HG03432 (cell line): ENCODE results near the gene C2CD2.

ENCODE experiments used
- ATAC-seq: cut with Tn5 transposase; IDR thresholded peaks from one replicate; pipeline ENCODE4 v1.9.1; 2021; ENCODE audit warnings: mild to moderate bottlenecking, moderate library complexity; ENCODE audit not compliant: unreplicated experiment

Gene C2CD2

GRCh38 chr21:41869771-41870170, 84.0 kb downstream of the C2CD2 start:
- no peak for ATAC-seq

- peak; percentile 56 for ATAC-seq
Observed at GRCh38 chr21:41868062-41868710, 85.6 kb downstream of the C2CD2 start.

- ATAC-seq: no peak
Observed at GRCh38 chr21:41867313-41867712, 86.5 kb downstream of the C2CD2 start.

DNA sequence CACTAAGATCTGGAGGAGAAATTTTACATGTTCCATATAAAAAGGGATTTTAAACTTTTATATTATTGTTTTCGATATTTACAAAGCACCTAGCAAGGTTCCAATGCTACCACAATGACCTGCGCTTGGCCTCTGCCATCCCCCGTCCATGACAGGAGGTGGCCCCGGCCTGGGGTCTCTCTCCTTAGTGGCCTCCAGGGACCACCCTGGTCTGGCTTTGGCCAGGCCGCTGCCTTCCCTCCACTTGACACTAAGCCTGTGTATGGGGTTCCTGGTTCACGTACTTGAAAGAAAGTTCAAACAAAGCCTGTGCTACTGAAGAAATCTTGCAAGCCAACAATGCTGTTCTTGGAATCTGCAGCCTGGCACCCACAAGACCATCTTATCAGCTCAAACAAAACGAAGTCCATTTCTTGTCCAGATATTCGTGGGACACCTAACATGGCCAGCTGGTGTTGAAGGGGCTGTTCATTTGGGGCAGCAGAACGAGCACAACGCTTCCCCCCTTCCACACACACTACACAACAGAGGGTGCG, 87.5 kb downstream of the C2CD2 start:
- ATAC-seq: no peak

- peak; percentile 70 for ATAC-seq
Observed at GRCh38 chr21:41865002-41865777, 88.6 kb downstream of the C2CD2 start.

- ATAC-seq: no peak
Observed at GRCh38 chr21:41864311-41865001, 89.4 kb downstream of the C2CD2 start.

DNA sequence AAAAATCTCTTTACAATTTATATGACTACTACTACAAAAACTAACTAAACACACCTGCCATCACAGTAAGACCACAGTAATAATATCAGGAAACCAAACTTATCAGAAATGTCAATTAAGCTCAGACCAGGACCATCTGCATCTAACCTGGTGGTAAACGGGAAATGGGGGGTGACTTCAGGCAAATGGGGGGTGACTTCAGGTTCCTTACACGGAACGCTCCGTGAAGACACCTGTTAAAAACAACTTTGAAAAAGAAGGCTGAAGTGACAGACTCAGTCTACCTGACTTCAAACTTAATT, 90.4 kb downstream of the C2CD2 start:
- ATAC-seq: no peak

DNA sequence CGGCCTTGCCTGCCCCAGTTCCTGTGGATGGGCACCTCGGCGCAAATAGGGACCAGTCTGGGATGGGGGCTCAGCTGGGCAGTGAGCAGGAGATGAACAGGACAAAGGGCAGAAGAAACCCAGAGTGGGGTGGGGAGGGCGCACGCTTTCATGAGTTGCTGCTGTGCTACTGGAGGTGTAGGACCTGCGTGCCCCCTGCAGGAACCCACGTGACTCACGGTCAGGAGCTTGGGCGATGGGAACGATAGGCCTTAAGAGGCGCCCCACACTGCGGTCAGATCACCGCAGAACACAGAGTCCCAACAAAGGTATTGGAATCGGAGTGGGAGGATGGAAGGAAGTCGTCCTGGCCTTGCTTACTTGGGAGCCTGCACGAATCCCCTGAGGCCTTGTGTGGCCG, 91.8 kb downstream of the C2CD2 start:
- no peak for ATAC-seq

DNA sequence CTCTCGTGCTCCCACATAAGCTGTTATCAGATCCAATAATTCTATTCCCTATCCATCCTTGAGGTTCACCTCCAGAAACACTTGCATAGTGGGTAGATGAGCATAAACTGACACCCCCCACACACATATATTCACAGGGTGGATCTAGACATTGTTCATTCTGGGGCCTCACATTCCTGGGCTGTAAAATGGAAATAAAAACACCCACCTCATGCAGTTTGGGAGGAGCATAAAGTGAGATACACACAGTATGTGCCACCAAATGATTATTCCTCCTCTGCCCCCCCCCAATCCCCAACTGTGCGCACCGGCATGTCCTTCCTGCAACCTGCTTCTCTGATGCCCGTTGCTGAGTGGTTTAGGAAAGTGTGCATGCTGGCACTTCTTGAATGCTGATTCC, 92.6 kb downstream of the C2CD2 start:
- no peak for ATAC-seq

DNA sequence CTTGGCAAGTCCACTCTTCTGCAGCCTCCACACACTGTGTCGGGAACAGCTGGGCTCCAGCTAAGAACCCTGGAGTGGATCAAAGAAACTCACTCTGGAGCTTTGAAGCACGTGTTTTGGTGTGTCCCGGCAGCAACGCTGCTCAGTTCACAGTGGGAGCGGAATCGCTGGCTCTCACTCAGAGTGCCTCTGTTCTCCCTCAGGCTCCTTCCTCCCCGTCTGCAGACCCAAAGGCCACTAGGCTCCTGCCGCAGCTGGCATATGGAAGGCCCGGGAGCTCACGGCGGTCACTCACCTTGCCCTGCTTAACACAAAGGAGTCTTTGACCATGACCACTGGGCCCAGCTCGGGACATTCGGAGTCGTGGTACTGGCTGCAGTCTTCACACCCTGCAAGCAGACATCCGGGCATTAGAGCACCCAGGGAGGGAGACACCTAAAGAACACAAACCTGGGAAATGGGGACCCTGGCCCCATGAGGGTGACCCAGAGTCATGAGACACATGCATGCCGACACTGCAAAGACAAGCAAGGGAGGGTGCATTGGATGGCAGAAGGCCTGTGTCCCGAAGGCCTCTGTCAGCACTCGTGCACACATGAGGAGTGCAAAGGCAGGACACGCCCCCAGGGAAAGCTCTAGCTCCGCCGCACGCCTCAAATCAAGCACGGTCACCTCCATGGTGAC, 94.4 kb downstream of the C2CD2 start:
- no peak for ATAC-seq

DNA sequence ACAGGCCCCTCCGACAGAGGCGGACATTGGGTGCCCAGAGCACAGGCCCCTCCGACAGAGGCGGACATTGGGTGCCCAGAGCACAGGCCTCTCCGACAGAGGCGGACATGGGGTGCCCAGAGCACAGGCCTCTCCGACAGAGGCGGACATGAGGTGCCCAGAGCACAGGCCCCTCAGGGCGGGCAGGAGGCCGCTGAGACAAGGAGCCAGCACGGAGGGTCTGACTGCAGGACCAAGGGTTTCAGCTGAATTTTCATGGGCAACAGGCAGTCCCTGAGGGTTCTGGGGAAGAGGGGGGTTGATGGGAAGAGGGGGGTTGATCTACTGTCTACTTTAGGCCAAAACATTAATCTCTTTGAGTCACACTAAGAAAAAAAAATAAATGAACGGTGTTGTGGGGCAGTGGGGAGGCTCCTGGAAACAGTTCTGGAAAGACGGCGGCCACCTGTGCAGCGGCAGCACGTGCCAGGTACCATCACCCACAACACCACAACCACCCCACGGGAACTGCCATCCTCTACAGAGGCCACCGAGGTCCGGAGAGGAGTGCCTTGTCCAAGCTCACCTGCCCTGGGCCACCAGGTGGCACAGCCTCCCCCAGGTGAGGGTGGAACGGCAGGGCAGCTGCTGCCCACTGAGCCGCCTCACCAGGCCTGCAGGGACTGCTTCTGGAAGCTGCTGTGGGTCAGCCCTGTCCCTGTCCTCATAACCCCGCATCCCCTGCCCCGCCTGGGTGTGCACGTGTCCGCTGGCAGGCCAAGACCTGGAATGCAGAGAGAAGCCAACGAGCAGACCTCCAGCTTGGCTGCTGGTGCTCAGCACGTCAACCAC, 95.1 kb downstream of the C2CD2 start:
- ATAC-seq: no peak

GRCh38 chr21:41857771-41858300, 96.0 kb downstream of the C2CD2 start:
- ATAC-seq: no peak

- no peak for ATAC-seq
Observed at GRCh38 chr21:41856572-41856971, 97.2 kb downstream of the C2CD2 start.

- ATAC-seq: no peak
Observed at GRCh38 chr21:41854426-41854995, 99.3 kb downstream of the C2CD2 start.

- ATAC-seq: no peak
Observed at GRCh38 chr21:41852929-41853320, 100.9 kb downstream of the C2CD2 start.

- no peak for ATAC-seq
Observed at GRCh38 chr21:41852151-41852928, 101.5 kb downstream of the C2CD2 start.

- no peak for ATAC-seq
Observed at GRCh38 chr21:41851090-41851790, 102.6 kb downstream of the C2CD2 start.

- ATAC-seq: no peak
Observed at GRCh38 chr21:41850085-41850484, 103.7 kb downstream of the C2CD2 start.
